Endothelial cell of umbilical vein (primary cell): Measurements from ENCODE around the gene DHX16. TPM values are rescaled to one million over a fixed set of nuclear protein-coding genes. Genes with fewer than 3 reads are reported as not detected.

Source experiments
- BruUV-seq: library from RNA; stranded (reverse); fragments of 400-500 nt; replicated peaks from 2 replicates; lab custom pipeline; 2021; lab: Mats Ljungman, UMichigan
- CTCF ChIA-PET: fragments of 300-600, 350-600 bp; sonication (Branson Sonifier 250); formaldehyde crosslinking; loops from one replicate; lab custom pipeline; 2021; ENCODE audit warnings: antibody characterized with exemption, inconsistent platforms; lab: Charles Lee
- POLR2A ChIA-PET: fragments of 300-600, 350-600 bp; sonication (Branson Sonifier 250); formaldehyde crosslinking; loops from one replicate; lab custom pipeline; 2021; ENCODE audit warnings: antibody characterized with exemption, inconsistent platforms; lab: Charles Lee
- DNase-seq: peaks from one replicate; pipeline ENCODE4 v3.0.0-alpha.2; 2011; ENCODE audit warnings: low read depth, low spot score
- FAIRE-seq: peaks from 2 replicates; lab custom pipeline; 2011; peaks lifted over from hg19 to GRCh38; lab: Jason Lieb, UNC
- H2AFZ ChIP-seq: 2 replicates; pipeline ENCODE4 v1.6.0; 2012; ENCODE audit warnings: low read depth, low read length, control low read depth, inconsistent platforms
- H3K27ac ChIP-seq: 2 replicates; pipeline ENCODE4 v1.5.1; 2011; ENCODE audit warnings: low read depth, mild to moderate bottlenecking, control low read depth, low read length, moderate library complexity; ENCODE audit not compliant: insufficient read depth
- H3K27me3 ChIP-seq, 2 experiments: 2 replicates each; pipeline versions ENCODE4 v1.6.0 to v1.6.1; 2011; ENCODE audit warnings: low read length in 2 of 2, mixed read lengths in 1 of 2; ENCODE audit not compliant: control insufficient read depth in 2 of 2, insufficient read depth in 2 of 2
- H3K36me3 ChIP-seq, 2 experiments: 2 replicates in 1 of 2; 3 replicates in 1 of 2; pipeline ENCODE4 v1.5.1; 2011; ENCODE audit warnings: low read length in 2 of 2, mild to moderate bottlenecking in 1 of 2, moderate library complexity in 1 of 2; ENCODE audit not compliant: control insufficient read depth in 2 of 2, insufficient read depth in 2 of 2; ENCODE audit errors: extremely low read depth in 1 of 2
- H3K4me1 ChIP-seq: 3 replicates; pipeline ENCODE4 v1.5.1; 2011; ENCODE audit warnings: mild to moderate bottlenecking, low read length; ENCODE audit not compliant: control insufficient read depth, insufficient read depth; ENCODE audit errors: extremely low read depth
- H3K4me2 ChIP-seq: 2 replicates; pipeline ENCODE4 v1.6.1; 2011; ENCODE audit warnings: low read length, control low read depth, mixed read lengths; ENCODE audit not compliant: insufficient read depth
- H3K4me3 ChIP-seq, 3 experiments: fragments of 200-600 bp in 1 of 3; sonication (generic), shearing (Covaris generic) in 1 of 3; replicated peaks in 1 of 3; 2 replicates each; pipeline ENCODE4 v1.5.1; 2011 to 2016; ENCODE audit warnings: control low read depth in 3 of 3, low read length in 3 of 3, mild to moderate bottlenecking in 2 of 3, inconsistent platforms in 1 of 3, low read depth in 1 of 3, moderate library complexity in 1 of 3; ENCODE audit not compliant: insufficient read depth in 1 of 3
- H3K79me2 ChIP-seq: 2 replicates; pipeline ENCODE4 v1.6.0; 2012; ENCODE audit warnings: low read length, inconsistent platforms; ENCODE audit not compliant: control insufficient read depth, insufficient read depth
- H3K9ac ChIP-seq: replicated peaks from 2 replicates; pipeline ENCODE3; 2011; ENCODE audit warnings: low read length, control low read depth; ENCODE audit not compliant: insufficient read depth; ENCODE audit errors: extremely low read depth
- H3K9me1 ChIP-seq: replicated peaks from 3 replicates; pipeline ENCODE4 v1.6.0; 2011; ENCODE audit warnings: mild to moderate bottlenecking, low read length; ENCODE audit not compliant: control insufficient read depth, insufficient read depth; ENCODE audit errors: extremely low read depth
- H3K9me3 ChIP-seq: replicated peaks from 2 replicates; pipeline ENCODE4 v1.5.1; 2012; ENCODE audit warnings: low read length, inconsistent platforms; ENCODE audit not compliant: control insufficient read depth, insufficient read depth
- H4K20me1 ChIP-seq: replicated peaks from 2 replicates; pipeline ENCODE3; 2011; ENCODE audit warnings: mild to moderate bottlenecking, low read length; ENCODE audit not compliant: control insufficient read depth, insufficient read depth; ENCODE audit errors: extremely low read depth
- CTCF ChIP-seq, 2 donors: IDR thresholded peaks; 1 replicate in 1 of 2; 2 replicates in 1 of 2; pipeline ENCODE4 v1.5.1; 2011; ENCODE audit warnings: low read length in 2 of 2, mild to moderate bottlenecking in 2 of 2, moderate library complexity in 2 of 2, control low read depth in 1 of 2, inconsistent platforms in 1 of 2, low read depth in 1 of 2; ENCODE audit not compliant: insufficient read depth in 1 of 2; ENCODE audit errors: extremely low read depth in 1 of 2
- EZH2 ChIP-seq: IDR thresholded peaks from 2 replicates; pipeline ENCODE4 v1.6.1; 2012; ENCODE audit warnings: borderline replicate concordance, low read depth, mild to moderate bottlenecking, moderate library complexity, low read length, inconsistent platforms; ENCODE audit not compliant: severe bottlenecking
- FOS ChIP-seq: IDR thresholded peaks from 2 replicates; pipeline ENCODE4 v1.6.1; 2011; ENCODE audit warnings: mild to moderate bottlenecking, low read length, moderate library complexity, borderline replicate concordance; ENCODE audit not compliant: insufficient read depth
- GATA2 ChIP-seq: IDR thresholded peaks from 2 replicates; pipeline ENCODE4 v1.7.0; 2011; ENCODE audit warnings: low read depth, mild to moderate bottlenecking, moderate library complexity, mixed read lengths, low read length; ENCODE audit not compliant: insufficient read length, insufficient read depth
- JUN ChIP-seq: IDR thresholded peaks from 2 replicates; pipeline ENCODE4 v1.6.1; 2011; ENCODE audit warnings: borderline replicate concordance, low read depth; ENCODE audit not compliant: insufficient read length, insufficient read depth
- MAX ChIP-seq: IDR thresholded peaks from 2 replicates; pipeline ENCODE4 v1.6.1; 2011; ENCODE audit not compliant: insufficient read depth, insufficient read length
- MYC ChIP-seq: IDR thresholded peaks from one replicate; pipeline ENCODE4 v1.6.1; 2011; ENCODE audit warnings: mild to moderate bottlenecking, low read depth, low read length
- POLR2A ChIP-seq: IDR thresholded peaks from 2 replicates; pipeline ENCODE4 v1.6.1; 2012; ENCODE audit warnings: low read depth, mild to moderate bottlenecking, control low read depth, low read length
- POLR2AphosphoS5 ChIP-seq: IDR thresholded peaks from 2 replicates; pipeline ENCODE4 v1.6.1; 2012; ENCODE audit warnings: low read depth, mild to moderate bottlenecking, control low read depth, low read length, moderate library complexity; ENCODE audit not compliant: insufficient read depth
- dilution Hi-C: fragments of 300-500 bp; cut with MboI; formaldehyde crosslinking; loops from one replicate; pipeline ENCODE4 v1.15.0; 2019; ENCODE audit warnings: low sequenced_read_pairs; ENCODE audit not compliant: extremely low pct_ligation_motif_present
- intact Hi-C: fragments of 100-400 bp; cut with micrococcal nuclease; formaldehyde crosslinking; loops from one replicate; pipeline ENCODE4 v1.10.0; 2022
- polyA plus RNA-seq, 4 experiments: library from polyadenylated mRNA; depleted of rRNA in 3 of 4; stranded (reverse) in 3 of 4; unstranded in 1 of 4; fragments of >200 nt; gene quantifications; 2 replicates each; pipeline versions ENCODE4 v1.2.1 to v1.2.3, GENCODE V29; 2011 to 2012; ENCODE audit warnings: missing spikeins in 1 of 4
- total RNA-seq: library from RNA; stranded (reverse); gene quantifications from 2 replicates; pipeline ENCODE4 v1.2.3, GENCODE V29; 2021

Gene DHX16
- total and polyA plus RNA-seq, 2 donors (not counting 3 experiments of a cell fraction or from before 2014, with no cell fraction given): 38.2 to 66.5 TPM

GRCh38 chr6:30640481-30640880, 32.3 kb downstream of the DHX16 start:
- Histone ChIP-seq H4K20me1 (no peaks in the 10 kb centered on the region), H3K27me3 (no peaks in the 10 kb centered on the region), H3K9me1 (no peaks in the 10 kb centered on the region), H3K9ac (no peak overlapping the region), H2AFZ (no peak overlapping the region), H3K79me2 (no peaks in the 10 kb centered on the region), H3K27ac (no peak overlapping the region), H3K4me1 (no peaks in the 10 kb centered on the region), H3K9me3 (no peaks in the 10 kb centered on the region), H3K36me3 (peaks cover 0 to 15% of the 10 kb centered on the region in 2 experiments), H3K4me2 (no peak overlapping the region), H3K4me3 (no peak overlapping the region)
- dilution Hi-C loops (no loop called here), intact Hi-C loops (no loop called here)
- no peak for FAIRE-seq
- no TSS peak for BruUV-seq
- TF ChIP-seq FOS (no peak), JUN (no peak), CTCF (IDR thresholded peaks at IDR 0.05; ENCODE audit: extremely low read depth in 1 of 2, insufficient read depth in 1 of 2, low read depth in 1 of 2, low read length in 2 of 2) (no peak), MYC (no peak)
- DNase-seq: no peak
- CTCF ChIA-PET: interaction anchor here (0.9 to 1.6 kb wide), 2 partner anchors 90 to 447 kb away, joined by 3 to 8 read pairs; no protein-coding TSS in a partner anchor
- POLR2A ChIA-PET: no interaction called here

GRCh38 chr6:30635834-30636233, 37.0 kb downstream of the DHX16 start:
- no peak overlapping the region for H3K27ac ChIP-seq
- no peak overlapping the region for H3K9ac ChIP-seq
- ChIA-PET POLR2A (no interaction called here), CTCF (no interaction called here)
- H3K4me2 ChIP-seq: no peak overlapping the region
- DNase-seq (no peak), FAIRE-seq (no peak)
- no peaks in the 10 kb centered on the region for H3K9me1 ChIP-seq
- no peaks in the 10 kb centered on the region for H3K9me3 ChIP-seq
- no peaks in the 10 kb centered on the region for H3K4me1 ChIP-seq
- H3K79me2 ChIP-seq: no peaks in the 10 kb centered on the region
- dilution Hi-C loops: no loop called here
- no peak overlapping the region for H3K4me3 ChIP-seq
- no peaks in the 10 kb centered on the region for H3K27me3 ChIP-seq
- H3K36me3 ChIP-seq: peaks cover 0 to 11% of the 10 kb centered on the region in 2 experiments
- no peak overlapping the region for H2AFZ ChIP-seq
- BruUV-seq: no TSS peak
- H4K20me1 ChIP-seq: no peaks in the 10 kb centered on the region
- TF ChIP-seq POLR2AphosphoS5: no peak
- no peak for TF ChIP-seq MAX
- TF ChIP-seq GATA2: no peak
- TF ChIP-seq POLR2A: no peak
- no peak for TF ChIP-seq JUN
- no peak for TF ChIP-seq MYC
- TF ChIP-seq FOS: no peak
- no peak for TF ChIP-seq EZH2
- TF ChIP-seq CTCF (IDR thresholded peaks at IDR 0.05; ENCODE audit: extremely low read depth in 1 of 2, insufficient read depth in 1 of 2, low read depth in 1 of 2, low read length in 2 of 2): no peak
- intact Hi-C loops: no loop called here
